ENCODE measurements around the gene HS1BP3.

HS1BP3 gene

GRCh38 chr2:20615466-20616241, 35.2 kb downstream of the HS1BP3 start:
- DNase-seq: no peak

DNA sequence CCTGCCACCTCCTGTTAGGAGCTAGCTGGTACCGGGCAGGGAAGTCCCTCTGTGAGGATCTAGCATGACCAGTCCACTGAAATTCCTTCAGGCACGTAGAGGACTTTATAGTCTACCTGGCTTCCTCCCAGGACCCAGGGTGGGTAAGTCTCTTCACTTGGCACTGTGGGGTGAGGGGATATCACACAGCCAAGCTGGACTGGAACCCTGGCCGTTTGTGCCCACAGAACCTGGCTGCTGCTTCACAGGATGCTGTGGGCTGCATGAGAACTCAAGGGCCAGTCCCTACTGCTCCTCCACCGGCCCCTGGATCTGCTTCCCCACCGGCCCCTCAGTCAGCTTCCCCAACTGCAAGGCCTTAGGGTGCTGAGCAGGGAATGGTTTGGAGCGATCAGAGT, 35.8 kb downstream of the HS1BP3 start:
- no peak for DNase-seq

- no peak for DNase-seq
Observed at GRCh38 chr2:20614201-20615067, 36.5 kb downstream of the HS1BP3 start.

DNA sequence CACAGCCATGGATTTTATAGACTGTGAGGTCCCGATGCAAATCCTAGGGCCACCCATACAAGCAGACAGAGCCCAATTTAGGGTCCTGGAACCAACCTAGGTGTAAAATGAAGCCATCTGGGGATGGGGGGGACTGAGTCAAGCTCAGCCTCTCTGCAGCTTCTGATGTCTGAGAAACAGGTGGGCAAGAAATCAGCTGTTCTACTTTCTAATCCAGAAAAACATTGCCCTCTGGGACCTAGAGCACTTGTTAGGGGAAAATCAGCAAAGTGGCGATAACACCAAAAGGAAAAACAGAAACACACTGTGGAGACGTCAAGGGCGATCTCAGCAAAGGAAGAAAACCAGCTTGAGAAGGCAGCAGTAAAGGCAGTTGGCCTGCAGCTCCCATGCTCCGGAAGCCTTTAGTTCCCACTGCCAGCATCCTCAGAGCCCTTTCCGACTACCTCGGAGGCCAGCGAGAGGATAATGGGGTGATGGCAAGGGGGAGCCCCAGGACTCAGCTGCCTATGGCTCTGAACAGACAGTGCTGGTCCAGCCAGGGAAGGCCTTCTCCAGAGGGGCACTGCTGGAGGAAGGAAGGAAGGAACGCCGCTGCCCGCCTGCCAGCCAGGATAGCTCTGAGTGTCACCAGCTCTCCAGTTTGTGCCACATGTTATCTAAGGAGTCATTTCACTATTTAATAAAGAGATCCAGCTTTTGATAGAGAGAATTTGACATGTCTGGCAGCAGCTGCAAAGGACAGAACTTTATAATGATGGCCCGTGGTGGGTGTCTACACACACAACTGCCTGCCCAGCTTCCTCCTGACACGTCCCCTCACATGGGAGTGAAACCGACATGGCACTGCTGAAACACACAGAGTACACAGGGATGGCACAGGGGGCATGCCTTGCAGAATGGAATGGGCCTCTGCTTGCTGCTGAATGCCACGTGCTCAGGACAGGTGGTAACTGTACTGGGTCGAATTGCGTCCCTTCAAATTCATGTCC, 37.7 kb downstream of the HS1BP3 start:
- no peak for DNase-seq

- DNase-seq: no peak
Observed at GRCh38 chr2:20611844-20612356, 39.0 kb downstream of the HS1BP3 start.

- no peak for DNase-seq
Observed at GRCh38 chr2:20611077-20611843, 39.6 kb downstream of the HS1BP3 start.

DNA sequence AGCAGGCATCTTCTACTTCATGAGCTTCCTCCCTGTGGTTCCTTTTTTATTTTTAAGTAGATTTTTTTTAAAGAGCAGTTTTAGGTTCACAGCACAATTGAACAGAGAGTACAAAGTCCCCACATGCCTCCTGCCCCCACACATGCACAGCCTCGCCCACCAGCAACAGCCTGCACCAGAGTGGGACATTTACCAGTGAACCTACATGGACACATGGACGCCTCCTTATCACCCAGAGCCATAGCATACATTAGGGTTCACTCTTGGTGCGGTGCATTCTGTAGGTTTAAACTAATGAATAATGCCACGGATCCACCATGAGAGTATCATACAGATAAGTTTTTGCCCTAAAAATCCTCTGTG, 40.9 kb downstream of the HS1BP3 start:
- no peak for DNase-seq

DNA sequence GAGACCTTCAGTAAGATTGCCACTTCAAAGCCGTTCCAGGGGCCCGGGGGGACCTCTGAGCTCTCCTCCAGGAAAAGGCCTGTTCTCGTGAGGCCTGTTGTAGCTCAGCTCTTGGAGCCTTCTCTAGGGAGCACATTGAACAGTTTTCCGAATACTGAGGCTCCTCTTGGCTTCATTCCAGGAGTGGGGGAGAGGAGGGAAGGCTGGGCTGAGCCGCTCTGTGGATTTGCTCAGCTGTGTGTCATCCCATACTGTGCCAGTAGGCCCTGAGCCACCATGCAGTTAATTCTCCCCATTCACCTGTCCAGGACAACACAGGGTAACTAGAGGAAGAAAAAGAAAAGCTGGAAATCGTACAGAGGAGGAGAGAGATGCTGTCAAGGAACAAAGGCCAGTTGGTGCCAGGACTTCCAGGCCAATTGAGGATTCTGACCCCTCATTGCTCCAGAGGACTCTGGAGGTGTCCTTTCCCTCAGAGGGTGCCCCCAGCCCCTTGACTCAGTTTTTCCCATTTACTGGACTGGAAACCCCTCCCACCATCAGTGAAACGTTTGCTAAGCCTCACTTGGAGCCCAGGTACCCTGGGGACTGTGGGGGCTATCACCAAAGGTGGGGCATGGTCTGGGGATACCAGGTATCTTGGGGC, 41.4 kb downstream of the HS1BP3 start:
- DNase-seq: no peak

DNA sequence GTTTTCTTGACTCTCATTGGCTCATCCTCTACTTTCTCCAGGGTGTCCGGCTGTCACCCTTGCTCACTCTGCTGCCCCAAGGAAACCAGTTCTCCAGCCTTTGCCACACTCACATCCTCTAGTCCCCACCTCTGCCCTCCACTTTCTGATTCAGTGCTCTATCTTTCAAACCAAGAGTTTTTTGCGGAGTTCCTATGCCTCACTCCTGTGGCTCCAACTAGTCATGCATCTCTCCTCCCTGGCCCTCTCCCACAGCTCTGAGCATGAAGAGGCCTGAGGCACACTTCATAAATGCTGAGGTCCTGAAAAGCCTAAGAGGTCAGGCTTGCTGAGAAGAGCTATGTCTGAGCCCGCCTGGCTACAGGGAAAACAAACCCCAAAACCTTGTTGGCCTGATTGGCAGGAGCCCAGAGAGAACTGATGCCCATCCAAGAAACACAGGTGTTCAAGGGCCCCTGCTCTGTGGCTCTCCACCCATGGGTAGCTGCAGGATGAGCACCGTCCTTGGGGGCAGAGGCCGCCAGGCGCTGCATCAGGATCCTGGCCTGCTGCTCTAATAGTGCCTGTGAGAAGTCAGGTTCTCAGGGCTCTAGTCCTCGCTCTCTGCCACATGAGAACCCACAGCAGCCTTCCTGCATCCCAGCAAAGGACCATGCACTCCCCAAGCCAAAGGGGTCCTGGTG, 42.1 kb downstream of the HS1BP3 start:
- no peak for DNase-seq

DNA sequence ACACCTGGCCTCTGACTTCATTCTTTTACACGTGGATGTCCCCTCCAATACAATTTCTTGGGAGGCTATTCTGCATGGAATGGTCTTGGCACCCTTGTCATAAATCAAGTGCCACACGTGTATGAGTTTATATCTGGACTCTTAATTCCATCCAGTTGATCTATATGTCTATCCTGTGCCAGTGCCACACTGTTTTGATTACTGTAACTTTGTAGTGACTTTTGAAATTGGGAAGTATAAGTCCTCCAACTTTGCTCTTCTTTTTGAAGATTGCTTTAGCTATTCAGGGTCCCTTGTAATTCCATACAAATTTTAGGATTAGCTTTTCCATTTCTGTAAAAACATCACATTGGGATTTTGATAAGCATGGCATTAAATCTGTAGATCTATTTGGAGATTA, 43.5 kb downstream of the HS1BP3 start:
- no peak for DNase-seq

DNA sequence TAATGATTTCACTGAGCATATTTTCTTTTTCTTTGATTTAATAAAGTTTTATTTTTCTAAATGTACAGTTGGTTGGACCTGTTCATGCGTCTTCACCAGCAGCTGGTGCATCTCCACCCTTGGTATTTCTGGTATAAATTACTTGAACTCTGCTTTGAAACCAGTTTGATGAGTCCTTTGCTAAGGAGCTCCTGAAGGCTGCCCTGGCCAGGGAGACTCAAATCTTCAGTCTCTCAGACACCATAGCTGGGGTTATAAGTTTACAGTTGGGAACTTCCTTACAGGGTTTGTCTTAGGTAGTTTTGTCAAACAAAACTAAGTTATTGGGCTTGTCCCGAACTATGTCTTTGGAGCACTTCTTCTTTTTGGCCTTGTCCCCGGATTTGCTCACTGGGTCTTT, 44.7 kb downstream of the HS1BP3 start:
- no peak for DNase-seq

DNA sequence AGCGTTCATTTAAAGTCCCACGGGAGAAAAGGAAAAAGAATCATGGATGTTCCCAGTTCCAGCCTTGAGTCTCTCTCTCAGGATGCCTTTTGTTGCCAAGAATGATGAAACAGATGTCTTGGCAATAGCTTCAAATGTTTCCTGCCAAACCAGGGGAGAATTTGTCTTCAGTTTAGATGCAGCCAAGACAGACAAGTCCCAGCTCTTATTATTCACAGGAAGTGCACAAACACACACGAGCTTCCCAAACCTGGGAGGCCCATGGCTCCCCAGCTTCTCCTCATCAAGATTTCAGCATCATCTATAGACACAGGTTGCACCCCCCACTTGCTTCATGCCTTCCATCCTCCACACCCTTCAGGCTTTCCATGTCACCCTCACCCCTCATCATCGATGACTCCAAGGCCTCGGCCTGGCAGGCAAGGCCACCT, 45.9 kb downstream of the HS1BP3 start:
- no peak for DNase-seq

- no peak for DNase-seq
Observed at GRCh38 chr2:20604401-20604911, 46.4 kb downstream of the HS1BP3 start.

DNA sequence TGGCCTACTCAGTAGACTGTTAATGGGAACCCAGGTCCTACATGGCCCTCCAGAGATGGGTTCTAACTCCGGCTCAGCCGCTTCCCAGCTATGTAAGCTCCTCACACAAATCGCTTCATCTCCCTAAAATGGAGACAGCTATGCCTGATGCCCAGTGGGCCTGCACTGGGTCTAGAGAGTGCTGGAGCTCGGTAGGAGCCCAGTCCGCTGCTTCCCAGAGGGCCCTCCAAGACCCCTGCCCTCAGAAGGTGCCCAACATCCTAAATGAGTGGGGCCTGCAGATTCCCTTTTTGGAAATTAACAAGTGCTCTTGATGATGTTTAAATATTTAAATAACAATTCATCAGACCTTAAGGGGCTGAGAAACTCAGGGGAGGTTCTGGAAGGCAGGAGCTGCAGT, 47.1 kb downstream of the HS1BP3 start:
- no peak for DNase-seq

GRCh38 chr2:20602803-20603202, 48.1 kb downstream of the HS1BP3 start:
- no peak for DNase-seq

DNA sequence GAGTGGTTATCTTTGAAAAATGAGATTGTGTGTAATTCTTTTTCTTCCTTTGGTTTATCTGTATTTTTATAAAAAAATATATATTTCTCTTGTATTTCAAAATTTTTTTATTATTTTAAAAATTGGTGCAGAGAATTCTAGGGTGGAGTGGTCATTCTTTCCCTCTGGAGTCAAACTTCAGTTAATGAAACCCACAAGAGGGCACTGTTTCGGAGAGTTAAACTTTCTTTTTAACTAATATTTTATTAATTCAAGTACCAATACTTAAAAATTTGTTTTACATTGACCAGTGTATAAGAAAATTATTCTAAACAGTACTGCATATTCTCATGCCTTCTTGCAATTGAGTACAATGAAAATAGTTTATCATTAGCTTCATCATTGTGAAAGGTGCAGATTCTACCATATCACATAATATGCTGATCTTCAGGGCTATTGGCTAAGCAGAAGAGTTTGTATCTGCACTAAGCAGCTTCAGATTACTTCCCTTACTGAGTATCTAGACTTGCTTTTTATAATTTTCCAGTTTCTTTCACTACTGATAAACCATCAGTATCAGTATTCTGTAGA, 50.1 kb downstream of the HS1BP3 start:
- no peak for DNase-seq

- no peak for DNase-seq
Observed at GRCh38 chr2:20599861-20600461, 50.9 kb downstream of the HS1BP3 start.

GRCh38 chr2:20599001-20599600, 51.8 kb downstream of the HS1BP3 start:
- DNase-seq: no peak

DNA sequence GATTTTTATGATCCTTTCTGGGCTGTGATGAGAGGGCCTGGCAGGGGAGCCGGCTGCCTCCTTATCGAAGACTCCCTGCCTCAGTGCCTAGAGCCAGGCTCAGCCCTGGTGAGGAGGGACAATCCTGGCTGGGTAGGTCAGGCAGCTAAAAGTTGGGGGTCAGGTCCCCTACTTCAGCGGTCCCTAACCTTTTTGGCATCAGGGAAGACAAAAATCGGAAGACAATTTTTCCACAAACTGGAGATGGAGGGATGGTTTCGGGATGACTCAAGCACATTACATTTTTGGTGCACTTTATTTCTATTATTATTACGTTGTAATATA, 53.1 kb downstream of the HS1BP3 start:
- DNase-seq: no peak

Measured in stimulated activated naive CD4-positive, alpha-beta T cell treated with Interleukin-2 at 50 U/mL for 16 hours (primary cell).